ENCODE measurements around the gene F12. TPM values are rescaled to one million over a fixed set of nuclear protein-coding genes. Genes with fewer than 3 reads are reported as not detected.

Gene F12
- total and polyA plus RNA-seq, 2 donors (not counting 3 experiments of a cell fraction or from before 2014, with no cell fraction given) = 1.00 to 1.4 TPM

GRCh38 chr5:177456591-177456964, 47.2 kb upstream of the F12 start:
- FAIRE-seq (peak; percentile 33), DNase-seq (ENCODE audit: low read depth, low spot score) (no peak)
- Histone ChIP-seq H3K4me3 (replicated peaks in 1 of 3; ENCODE audit: insufficient read depth in 1 of 3, low read depth in 1 of 3, low read length in 3 of 3) (no peak overlapping the region), H3K27ac (ENCODE audit: insufficient read depth, low read depth, low read length) (no peak overlapping the region), H3K9me3 (replicated peaks; ENCODE audit: control insufficient read depth, insufficient read depth, low read length) (no peaks in the 10 kb centered on the region), H2AFZ (ENCODE audit: low read depth, low read length) (no peak overlapping the region), H3K4me1 (ENCODE audit: control insufficient read depth, extremely low read depth, insufficient read depth, low read length) (peaks cover 30% of the 10 kb centered on the region), H3K9me1 (replicated peaks; ENCODE audit: control insufficient read depth, extremely low read depth, insufficient read depth, low read length) (no peaks in the 10 kb centered on the region), H3K9ac (replicated peaks; ENCODE audit: extremely low read depth, insufficient read depth, low read length) (no peak overlapping the region), H3K36me3 (ENCODE audit: control insufficient read depth in 2 of 2, extremely low read depth in 1 of 2, insufficient read depth in 2 of 2, low read length in 2 of 2) (peaks cover 7 to 35% of the 10 kb centered on the region in 2 experiments), H3K79me2 (ENCODE audit: control insufficient read depth, insufficient read depth, low read length) (peaks cover 3% of the 10 kb centered on the region), H4K20me1 (replicated peaks; ENCODE audit: control insufficient read depth, extremely low read depth, insufficient read depth, low read length) (no peaks in the 10 kb centered on the region), H3K27me3 (ENCODE audit: control insufficient read depth in 2 of 2, insufficient read depth in 2 of 2, low read length in 2 of 2) (no peaks in the 10 kb centered on the region), H3K4me2 (ENCODE audit: insufficient read depth, low read length) (no peak overlapping the region)
- intact Hi-C loops (cut with micrococcal nuclease) (loop anchor here (1.0 kb wide), 1 partner anchor 38 kb away; no protein-coding TSS in a partner anchor), dilution Hi-C loops (cut with MboI; ENCODE audit: extremely low pct_ligation_motif_present, low sequenced_read_pairs) (no loop called here)
- ChIA-PET POLR2A (interaction anchor here (1.2 kb wide), 1 partner anchor 17 kb away, joined by 3 read pairs; no protein-coding TSS in a partner anchor), CTCF (interaction anchor here (0.9 to 6.6 kb wide), 9 partner anchors 13 to 147 kb away, joined by 3 to 57 read pairs (median 12); partner anchors contain the start of genes DBN1 and LMAN2)
- no TSS peak for BruUV-seq (replicated peaks)
- TF ChIP-seq GATA2 (IDR thresholded peaks at IDR 0.05; ENCODE audit: insufficient read depth, insufficient read length, low read depth, low read length) (no peak), CTCF (IDR thresholded peaks at IDR 0.05; ENCODE audit: extremely low read depth in 1 of 2, insufficient read depth in 1 of 2, low read depth in 1 of 2, low read length in 2 of 2) (no peak), FOS (IDR thresholded peaks at IDR 0.05; ENCODE audit: borderline replicate concordance, insufficient read depth, low read length) (no peak), EZH2 (IDR thresholded peaks at IDR 0.05; ENCODE audit: borderline replicate concordance, low read depth, low read length, severe bottlenecking) (no peak), POLR2A (IDR thresholded peaks at IDR 0.05; ENCODE audit: low read depth, low read length) (no peak), POLR2AphosphoS5 (IDR thresholded peaks at IDR 0.05; ENCODE audit: insufficient read depth, low read depth, low read length) (no peak)
